Neural crest cell (in vitro differentiated cells): ENCODE measurements around the gene ANO9. TPM values are rescaled to one million over a fixed set of nuclear protein-coding genes. Genes with fewer than 3 reads are reported as not detected.
A peak's percentile ranks its signal among the peaks of the same experiment; 100 is the strongest.

Experiments used
- DNase-seq: peaks from one replicate; pipeline ENCODE4 v3.0.0; 2021; ENCODE audit warnings: low read depth, mixed read lengths, low spot score
- H3K27ac Mint-ChIP-seq: one replicate; pipeline ENCODE4 v1.8.0; 2021; ENCODE audit warnings: mild to moderate bottlenecking, mixed read lengths; ENCODE audit not compliant: unreplicated experiment
- H3K27me3 Mint-ChIP-seq: 2 replicates; pipeline ENCODE4 v1.8.0; 2021; ENCODE audit warnings: low read depth, mild to moderate bottlenecking, mixed read lengths
- H3K36me3 Mint-ChIP-seq: 2 replicates; pipeline ENCODE4 v1.8.0; 2021; ENCODE audit warnings: low read depth, mild to moderate bottlenecking, mixed read lengths
- H3K4me1 Mint-ChIP-seq: 2 replicates; pipeline ENCODE4 v1.8.0; 2021; ENCODE audit warnings: mixed read lengths
- H3K4me3 Mint-ChIP-seq: one replicate; pipeline ENCODE4 v1.8.0; 2021; ENCODE audit warnings: mild to moderate bottlenecking, mixed read lengths
- H3K9me3 Mint-ChIP-seq: 2 replicates; pipeline ENCODE4 v1.8.0; 2021; ENCODE audit warnings: mixed read lengths
- total RNA-seq: library from RNA; stranded (reverse); gene quantifications from 2 replicates; pipeline ENCODE4 v1.2.1, GENCODE V29; 2021
- TF ChIP-seq, protein P1 (sequence below): fragments of 200-600 bp; sonication (generic); conservative IDR thresholded peaks from 2 replicates; pipeline ENCODE4 v1.5.0; 2021; ENCODE audit warnings: antibody characterized with exemption, mild to moderate bottlenecking

ANO9 gene
- total RNA-seq, 1 donor from 2014 or later: not detected

DNA sequence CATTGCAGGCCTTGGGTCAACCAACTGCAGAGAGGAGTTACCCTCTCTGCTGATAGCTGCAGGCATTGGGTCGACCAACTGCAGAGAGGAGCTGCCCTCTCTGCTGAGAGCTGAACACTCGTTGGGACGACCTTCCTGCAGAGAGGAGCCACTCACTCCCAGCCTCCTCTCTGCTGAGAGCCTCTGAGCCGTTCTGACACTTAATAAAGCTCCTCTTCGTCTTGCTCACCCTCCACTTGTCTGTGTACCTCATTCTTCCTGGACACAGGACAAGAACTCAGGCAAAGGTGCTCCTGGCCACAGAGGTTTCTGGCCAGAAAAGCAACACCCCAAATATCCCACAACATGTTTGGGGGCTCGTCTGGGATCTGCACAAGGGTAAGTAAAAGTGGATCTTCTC lies 55.3 kb downstream of the ANO9 start:
- peaks cover 3% of the 10 kb centered on the region for H3K9me3 Mint-ChIP-seq
- no peak for DNase-seq
- peaks cover 8% of the 10 kb centered on the region for H3K36me3 Mint-ChIP-seq
- H3K4me1 Mint-ChIP-seq: peaks cover 6% of the 10 kb centered on the region
- no peak overlapping the region for H3K4me3 Mint-ChIP-seq
- H3K27ac Mint-ChIP-seq: no peak overlapping the region
- H3K27me3 Mint-ChIP-seq: peaks cover 6% of the 10 kb centered on the region
- TF ChIP-seq, protein P1, sequence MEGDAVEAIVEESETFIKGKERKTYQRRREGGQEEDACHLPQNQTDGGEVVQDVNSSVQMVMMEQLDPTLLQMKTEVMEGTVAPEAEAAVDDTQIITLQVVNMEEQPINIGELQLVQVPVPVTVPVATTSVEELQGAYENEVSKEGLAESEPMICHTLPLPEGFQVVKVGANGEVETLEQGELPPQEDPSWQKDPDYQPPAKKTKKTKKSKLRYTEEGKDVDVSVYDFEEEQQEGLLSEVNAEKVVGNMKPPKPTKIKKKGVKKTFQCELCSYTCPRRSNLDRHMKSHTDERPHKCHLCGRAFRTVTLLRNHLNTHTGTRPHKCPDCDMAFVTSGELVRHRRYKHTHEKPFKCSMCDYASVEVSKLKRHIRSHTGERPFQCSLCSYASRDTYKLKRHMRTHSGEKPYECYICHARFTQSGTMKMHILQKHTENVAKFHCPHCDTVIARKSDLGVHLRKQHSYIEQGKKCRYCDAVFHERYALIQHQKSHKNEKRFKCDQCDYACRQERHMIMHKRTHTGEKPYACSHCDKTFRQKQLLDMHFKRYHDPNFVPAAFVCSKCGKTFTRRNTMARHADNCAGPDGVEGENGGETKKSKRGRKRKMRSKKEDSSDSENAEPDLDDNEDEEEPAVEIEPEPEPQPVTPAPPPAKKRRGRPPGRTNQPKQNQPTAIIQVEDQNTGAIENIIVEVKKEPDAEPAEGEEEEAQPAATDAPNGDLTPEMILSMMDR: no peak

DNA sequence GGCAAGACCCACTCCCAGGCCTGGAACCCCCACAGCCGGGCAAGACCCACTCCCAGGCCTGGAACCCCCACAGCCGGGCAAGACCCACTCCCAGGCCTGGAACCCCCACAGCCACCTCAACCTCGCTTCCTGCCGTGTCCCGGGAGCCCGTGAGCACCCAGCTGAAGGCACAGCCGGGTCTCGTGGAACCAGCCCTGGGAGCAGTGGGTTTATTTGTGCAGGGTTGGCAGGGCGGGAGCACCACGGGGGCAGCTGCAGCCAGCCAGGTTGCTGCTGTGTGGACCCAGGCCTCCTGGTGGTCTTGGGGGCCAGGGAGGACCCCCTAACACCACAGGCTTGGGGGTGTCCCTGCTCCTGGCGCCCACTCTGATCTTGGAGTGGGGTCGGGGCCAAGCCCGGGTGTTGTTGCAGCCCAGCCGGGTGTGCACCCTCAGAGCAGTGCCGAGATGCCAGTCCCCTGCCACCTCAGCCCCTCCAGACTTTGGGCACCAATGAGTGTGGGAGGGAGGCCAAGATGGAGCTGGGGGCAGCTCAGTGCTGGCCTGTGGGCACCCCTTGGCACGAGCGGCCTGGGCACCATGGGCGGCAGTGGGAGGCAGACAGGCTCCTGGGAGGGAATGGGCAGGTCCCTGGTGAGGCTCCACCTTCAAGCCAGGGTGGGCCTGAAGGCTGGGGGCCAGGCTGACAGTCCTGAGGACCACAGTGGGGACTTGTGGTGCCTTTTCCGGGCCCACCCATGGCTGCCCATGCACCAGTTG lies 56.0 kb downstream of the ANO9 start:
- peaks cover 3% of the 10 kb centered on the region for H3K9me3 Mint-ChIP-seq
- H3K36me3 Mint-ChIP-seq: peaks cover 8% of the 10 kb centered on the region
- TF ChIP-seq, protein P1: no peak
- peaks cover 6% of the 10 kb centered on the region for H3K27me3 Mint-ChIP-seq
- no peak overlapping the region for H3K4me3 Mint-ChIP-seq
- H3K27ac Mint-ChIP-seq: no peak overlapping the region
- DNase-seq: no peak
- H3K4me1 Mint-ChIP-seq: peaks cover 6% of the 10 kb centered on the region

DNA sequence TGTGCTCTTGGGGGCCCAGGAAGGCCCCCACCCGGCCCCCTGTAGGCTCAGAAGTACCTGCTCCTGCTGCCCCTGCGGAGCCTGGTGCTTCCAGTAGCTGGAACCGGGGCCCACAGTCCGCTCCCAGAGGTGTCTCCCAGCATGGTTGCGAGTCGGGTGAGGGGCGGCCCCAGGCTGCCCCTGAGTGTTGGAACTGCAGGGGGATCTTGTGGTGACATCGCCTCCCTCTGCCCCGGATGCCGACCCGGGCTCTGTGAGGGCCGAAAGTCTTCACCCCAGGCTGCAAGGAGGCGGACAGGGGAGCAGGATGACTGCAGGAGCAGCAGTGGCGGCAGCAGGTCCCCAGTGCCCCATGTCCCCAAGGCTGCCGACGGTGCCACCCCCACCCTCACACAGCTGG lies 57.3 kb downstream of the ANO9 start:
- TF ChIP-seq, protein P1: no peak
- Mint-ChIP-seq H3K4me3 (no peak overlapping the region), H3K27ac (no peak overlapping the region), H3K27me3 (peaks cover 6% of the 10 kb centered on the region), H3K4me1 (peaks cover 6% of the 10 kb centered on the region), H3K9me3 (peaks cover 3% of the 10 kb centered on the region), H3K36me3 (peaks cover 8% of the 10 kb centered on the region)
- DNase-seq: no peak

DNA sequence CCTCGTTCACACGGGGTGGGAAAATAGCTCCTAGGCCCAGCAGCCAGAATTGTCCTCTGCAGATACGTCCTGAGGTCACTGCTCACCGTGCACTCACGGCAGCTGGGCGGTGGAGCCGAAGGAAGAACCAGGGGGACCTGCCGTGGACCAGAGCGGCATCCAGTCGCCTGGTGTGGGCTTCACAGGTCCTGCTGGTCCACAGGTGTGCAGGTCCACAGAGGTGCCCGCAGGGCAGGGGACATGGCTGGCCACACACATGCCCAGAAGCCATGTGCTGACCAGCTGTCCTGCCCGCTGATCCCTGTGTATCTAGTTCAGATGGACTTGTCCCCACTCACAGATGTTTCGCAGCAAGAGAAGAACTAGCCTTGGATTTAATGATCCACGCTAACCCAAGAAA lies 58.4 kb downstream of the ANO9 start:
- no peak for DNase-seq
- H3K9me3 Mint-ChIP-seq: peaks cover 3% of the 10 kb centered on the region
- H3K36me3 Mint-ChIP-seq: peaks cover 14% of the 10 kb centered on the region
- no peak overlapping the region for H3K27ac Mint-ChIP-seq
- H3K4me1 Mint-ChIP-seq: peaks cover 6% of the 10 kb centered on the region
- H3K27me3 Mint-ChIP-seq: peaks cover 6% of the 10 kb centered on the region
- TF ChIP-seq, protein P1: no peak
- peak overlapping the region; percentile 76 for H3K4me3 Mint-ChIP-seq

DNA sequence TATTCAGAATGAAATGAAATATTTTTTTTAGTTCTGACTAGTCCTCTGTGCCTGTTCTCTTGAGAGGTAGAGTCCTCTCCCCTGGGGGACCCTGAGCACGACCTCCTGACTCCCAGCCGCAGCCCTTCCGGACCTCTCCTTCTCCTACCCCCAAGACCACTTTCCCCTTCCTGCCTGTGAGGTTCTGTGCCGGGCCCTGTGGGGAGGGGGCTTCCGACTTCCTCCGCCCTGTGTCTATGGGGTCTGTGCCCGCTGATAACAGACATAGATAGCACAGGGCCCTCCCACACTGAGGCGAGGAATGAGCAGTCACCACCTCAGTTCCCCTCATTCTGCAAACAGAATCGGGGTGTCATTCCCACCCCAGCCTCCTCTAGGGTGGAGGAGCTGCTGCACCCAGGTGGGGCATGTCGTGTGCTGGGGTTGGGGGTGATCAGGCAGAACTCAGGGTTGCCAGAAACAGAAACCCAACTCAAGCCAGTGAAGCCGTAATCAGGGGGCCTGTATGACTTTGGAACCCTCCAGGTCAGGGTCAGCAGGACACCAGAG lies 59.7 kb downstream of the ANO9 start:
- no peak for DNase-seq
- TF ChIP-seq, protein P1: no peak
- peaks cover 2% of the 10 kb centered on the region for H3K27me3 Mint-ChIP-seq
- peaks cover 9% of the 10 kb centered on the region for H3K4me1 Mint-ChIP-seq
- H3K36me3 Mint-ChIP-seq: peaks cover 20% of the 10 kb centered on the region
- peak overlapping the region; percentile 57 for H3K4me3 Mint-ChIP-seq
- peaks cover 1% of the 10 kb centered on the region for H3K9me3 Mint-ChIP-seq
- H3K27ac Mint-ChIP-seq: peak overlapping the region; percentile 65
